ENCODE data around the gene DLEC1. TPM values are rescaled to one million over a fixed set of nuclear protein-coding genes. Genes with fewer than 3 reads are reported as not detected.

The DLEC1 gene
- total and polyA plus RNA-seq, 9 of the 15 experiments (the other 6 are each of a cell fraction or from before 2014, with no cell fraction given) = 0.07 to 0.08 TPM; not detected in 7

DNA sequence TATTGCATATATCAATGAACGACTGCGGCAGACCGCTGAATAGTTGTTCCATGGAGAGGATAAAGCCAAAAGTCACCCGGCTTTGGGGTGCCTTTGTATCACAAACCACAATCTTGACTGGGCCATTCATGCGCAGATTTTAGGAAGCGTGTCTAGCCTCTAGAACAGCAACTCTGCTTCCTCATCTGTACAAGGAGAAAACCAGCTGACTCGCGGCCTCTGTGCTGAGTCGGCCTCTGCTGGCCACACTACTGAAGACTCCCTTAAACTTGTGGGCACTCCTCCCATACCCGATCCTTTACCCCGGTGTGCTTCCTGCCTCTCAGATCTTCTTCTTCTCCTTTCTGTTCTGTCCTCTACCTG lies 872 bp downstream of the DLEC1 start (continued):
- TF ChIP-seq TBL1XR1 (IDR thresholded peaks at IDR 0.05; ENCODE audit: low read length in 2 of 2) (no peak), ZNF696 (CRISPR knock-in tag; conservative IDR thresholded peaks at IDR 0.05) (no peak), ZNF347 (CRISPR knock-in tag; IDR thresholded peaks at IDR 0.05; ENCODE audit: low read depth) (no peak), NRF1 (conservative IDR thresholded peaks at IDR 0.05 in 1 of 2, IDR thresholded peaks at IDR 0.05 in 1 of 2) (peak; percentile 30 to 36; a peak in 1 of 4 replicates), JUND (IDR thresholded peaks at IDR 0.05; ENCODE audit: borderline replicate concordance, low read depth, low read length) (peak; percentile 19; the same call in 1 of the 2 replicates), JUND (tag; IDR thresholded peaks at IDR 0.05; ENCODE audit: borderline replicate concordance, low read depth, low read length) (no peak; the same call in 2 of the 3 replicates), ESRRA (IDR thresholded peaks at IDR 0.05; ENCODE audit: borderline replicate concordance, low read depth) (peak; percentile 34; the same call in 1 of the 2 replicates), ZNF695 (CRISPR knock-in tag; IDR thresholded peaks at IDR 0.05) (no peak), ATF1 (CRISPR knock-in tag; IDR thresholded peaks at IDR 0.05) (no peak), ATF1 (tag; IDR thresholded peaks at IDR 0.05) (peak; percentile 14; the same call in 1 of the 2 replicates), C11orf30 (IDR thresholded peaks at IDR 0.05; ENCODE audit: low read depth) (no peak), MYC (IDR thresholded peaks at IDR 0.05; ENCODE audit: low read depth, low read length) (no peak), MYC (CRISPR knock-in tag; IDR thresholded peaks at IDR 0.05; ENCODE audit: borderline replicate concordance, low read depth) (no peak), SIN3B (IDR thresholded peaks at IDR 0.05; ENCODE audit: low read depth) (no peak), POLR2A (conservative IDR thresholded peaks at IDR 0.05) (no peak), ZNF445 (CRISPR knock-in tag; IDR thresholded peaks at IDR 0.05; ENCODE audit: low read depth) (no peak), SMAD4 (CRISPR knock-in tag; conservative IDR thresholded peaks at IDR 0.05) (peak; percentile 35; the same call in 1 of the 2 replicates), EP300 (IDR thresholded peaks at IDR 0.05; ENCODE audit: low read length) (no peak), NEUROD1 (IDR thresholded peaks at IDR 0.05; ENCODE audit: borderline replicate concordance, low read depth, low read length, partially characterized antibody) (no peak), BCOR (IDR thresholded peaks at IDR 0.05) (no peak), BHLHE40 (IDR thresholded peaks at IDR 0.05; ENCODE audit: low read length) (no peak), DIDO1 (tag; IDR thresholded peaks at IDR 0.05; ENCODE audit: low read depth) (no peak), PHF21A (IDR thresholded peaks at IDR 0.05; ENCODE audit: borderline replicate concordance, low read depth) (no peak), ZFP36 (IDR thresholded peaks at IDR 0.05; ENCODE audit: low read depth, low read length, partially characterized antibody) (peak; percentile 51), STAT5A (IDR thresholded peaks at IDR 0.05; ENCODE audit: borderline replicate concordance, low read length) (no peak)
- TF ChIP-seq, protein P1, sequence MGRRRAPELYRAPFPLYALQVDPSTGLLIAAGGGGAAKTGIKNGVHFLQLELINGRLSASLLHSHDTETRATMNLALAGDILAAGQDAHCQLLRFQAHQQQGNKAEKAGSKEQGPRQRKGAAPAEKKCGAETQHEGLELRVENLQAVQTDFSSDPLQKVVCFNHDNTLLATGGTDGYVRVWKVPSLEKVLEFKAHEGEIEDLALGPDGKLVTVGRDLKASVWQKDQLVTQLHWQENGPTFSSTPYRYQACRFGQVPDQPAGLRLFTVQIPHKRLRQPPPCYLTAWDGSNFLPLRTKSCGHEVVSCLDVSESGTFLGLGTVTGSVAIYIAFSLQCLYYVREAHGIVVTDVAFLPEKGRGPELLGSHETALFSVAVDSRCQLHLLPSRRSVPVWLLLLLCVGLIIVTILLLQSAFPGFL (CRISPR knock-in tag; IDR thresholded peaks at IDR 0.05) = no peak
- TF ChIP-seq, protein P2, sequence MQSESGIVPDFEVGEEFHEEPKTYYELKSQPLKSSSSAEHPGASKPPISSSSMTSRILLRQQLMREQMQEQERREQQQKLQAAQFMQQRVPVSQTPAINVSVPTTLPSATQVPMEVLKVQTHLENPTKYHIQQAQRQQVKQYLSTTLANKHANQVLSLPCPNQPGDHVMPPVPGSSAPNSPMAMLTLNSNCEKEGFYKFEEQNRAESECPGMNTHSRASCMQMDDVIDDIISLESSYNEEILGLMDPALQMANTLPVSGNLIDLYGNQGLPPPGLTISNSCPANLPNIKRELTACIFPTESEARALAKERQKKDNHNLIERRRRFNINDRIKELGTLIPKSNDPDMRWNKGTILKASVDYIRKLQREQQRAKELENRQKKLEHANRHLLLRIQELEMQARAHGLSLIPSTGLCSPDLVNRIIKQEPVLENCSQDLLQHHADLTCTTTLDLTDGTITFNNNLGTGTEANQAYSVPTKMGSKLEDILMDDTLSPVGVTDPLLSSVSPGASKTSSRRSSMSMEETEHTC (IDR thresholded peaks at IDR 0.05) = no peak
- TF ChIP-seq, protein P3, sequence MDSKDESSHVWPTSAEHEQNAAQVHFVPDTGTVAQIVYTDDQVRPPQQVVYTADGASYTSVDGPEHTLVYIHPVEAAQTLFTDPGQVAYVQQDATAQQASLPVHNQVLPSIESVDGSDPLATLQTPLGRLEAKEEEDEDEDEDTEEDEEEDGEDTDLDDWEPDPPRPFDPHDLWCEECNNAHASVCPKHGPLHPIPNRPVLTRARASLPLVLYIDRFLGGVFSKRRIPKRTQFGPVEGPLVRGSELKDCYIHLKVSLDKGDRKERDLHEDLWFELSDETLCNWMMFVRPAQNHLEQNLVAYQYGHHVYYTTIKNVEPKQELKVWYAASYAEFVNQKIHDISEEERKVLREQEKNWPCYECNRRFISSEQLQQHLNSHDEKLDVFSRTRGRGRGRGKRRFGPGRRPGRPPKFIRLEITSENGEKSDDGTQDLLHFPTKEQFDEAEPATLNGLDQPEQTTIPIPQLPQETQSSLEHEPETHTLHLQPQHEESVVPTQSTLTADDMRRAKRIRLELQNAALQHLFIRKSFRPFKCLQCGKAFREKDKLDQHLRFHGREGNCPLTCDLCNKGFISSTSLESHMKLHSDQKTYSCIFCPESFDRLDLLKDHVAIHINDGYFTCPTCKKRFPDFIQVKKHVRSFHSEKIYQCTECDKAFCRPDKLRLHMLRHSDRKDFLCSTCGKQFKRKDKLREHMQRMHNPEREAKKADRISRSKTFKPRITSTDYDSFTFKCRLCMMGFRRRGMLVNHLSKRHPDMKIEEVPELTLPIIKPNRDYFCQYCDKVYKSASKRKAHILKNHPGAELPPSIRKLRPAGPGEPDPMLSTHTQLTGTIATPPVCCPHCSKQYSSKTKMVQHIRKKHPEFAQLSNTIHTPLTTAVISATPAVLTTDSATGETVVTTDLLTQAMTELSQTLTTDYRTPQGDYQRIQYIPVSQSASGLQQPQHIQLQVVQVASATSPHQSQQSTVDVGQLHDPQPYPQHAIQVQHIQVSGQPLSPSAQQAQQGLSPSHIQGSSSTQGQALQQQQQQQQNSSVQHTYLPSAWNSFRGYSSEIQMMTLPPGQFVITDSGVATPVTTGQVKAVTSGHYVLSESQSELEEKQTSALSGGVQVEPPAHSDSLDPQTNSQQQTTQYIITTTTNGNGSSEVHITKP (IDR thresholded peaks at IDR 0.05; ENCODE audit: partially characterized antibody) = no peak
